Right renal cortex interstitium (tissue), 3 donors: Measurements from ENCODE around the gene ADAMTS7. TPM values are rescaled to one million over a fixed set of nuclear protein-coding genes. Genes with fewer than 3 reads are reported as not detected.
"Not testable (repeated sequence)": the region's sequence is repeated elsewhere in the genome, so short reads cannot be mapped to it uniquely, and the experiment has no call there.

ENCODE experiments used
- DNase-seq, 3 donors: peaks; one replicate each; pipeline ENCODE4 v3.0.0-alpha.2; 2013; ENCODE audit warnings: low read depth in 3 of 3, low spot score in 2 of 3
- polyA plus RNA-seq, 3 donors: library from polyadenylated mRNA; unstranded; fragments of 120-200 nt; gene quantifications; one replicate each; pipeline ENCODE4 v1.2.1, GENCODE V29; 2013; ENCODE audit not compliant: insufficient read length in 3 of 3

The ADAMTS7 gene
- polyA plus RNA-seq, 3 donors = 17.8 to 18.8 (median 18.7) TPM

GRCh38 chr15:78788016-78788660 is 23.1 kb downstream of the ADAMTS7 start:
- no peak for DNase-seq

DNA sequence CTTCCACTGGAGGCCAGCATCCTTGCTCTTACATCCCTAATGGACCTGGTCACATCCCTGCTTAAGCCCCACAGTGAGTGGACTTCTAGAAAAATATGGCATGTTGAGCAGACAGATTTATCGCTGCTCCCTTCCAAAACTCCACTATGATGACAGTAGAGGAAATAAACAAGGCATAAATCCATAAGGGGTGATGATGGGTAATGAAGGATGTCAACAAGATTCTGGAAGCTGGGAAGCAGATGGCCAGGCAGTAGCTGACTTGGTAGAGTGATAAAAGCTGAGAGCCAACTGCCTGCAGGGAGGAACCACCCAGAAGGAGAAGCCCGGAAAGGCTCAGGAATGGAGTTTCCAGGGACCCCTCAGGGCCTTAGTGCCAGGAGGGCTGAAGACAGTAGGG is 28.9 kb downstream of the ADAMTS7 start:
- DNase-seq = not testable (repeated sequence)

DNA sequence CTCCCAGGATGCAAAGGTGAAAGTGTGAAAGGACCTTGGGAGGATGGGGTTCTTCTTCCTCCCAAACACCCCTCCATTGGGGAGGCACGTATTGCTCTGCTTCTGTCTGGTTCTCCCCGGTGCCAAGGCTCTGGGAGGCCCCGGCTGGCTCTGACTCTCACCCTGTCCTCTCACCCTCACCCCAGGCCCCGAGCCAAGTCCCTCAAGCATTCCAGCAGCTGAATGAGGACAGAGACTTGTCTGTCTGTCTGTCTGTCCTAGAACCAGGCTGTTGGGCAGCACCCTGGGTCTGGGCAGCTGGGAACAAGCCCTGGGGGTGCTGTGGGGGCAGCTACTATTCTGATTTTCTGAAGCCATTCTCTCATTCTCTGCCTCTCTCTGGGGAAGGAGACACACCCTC is 29.9 kb downstream of the ADAMTS7 start:
- DNase-seq = not testable (repeated sequence)

GRCh38 chr15:78779975-78780374 is 31.3 kb downstream of the ADAMTS7 start:
- not testable (repeated sequence) for DNase-seq

DNA sequence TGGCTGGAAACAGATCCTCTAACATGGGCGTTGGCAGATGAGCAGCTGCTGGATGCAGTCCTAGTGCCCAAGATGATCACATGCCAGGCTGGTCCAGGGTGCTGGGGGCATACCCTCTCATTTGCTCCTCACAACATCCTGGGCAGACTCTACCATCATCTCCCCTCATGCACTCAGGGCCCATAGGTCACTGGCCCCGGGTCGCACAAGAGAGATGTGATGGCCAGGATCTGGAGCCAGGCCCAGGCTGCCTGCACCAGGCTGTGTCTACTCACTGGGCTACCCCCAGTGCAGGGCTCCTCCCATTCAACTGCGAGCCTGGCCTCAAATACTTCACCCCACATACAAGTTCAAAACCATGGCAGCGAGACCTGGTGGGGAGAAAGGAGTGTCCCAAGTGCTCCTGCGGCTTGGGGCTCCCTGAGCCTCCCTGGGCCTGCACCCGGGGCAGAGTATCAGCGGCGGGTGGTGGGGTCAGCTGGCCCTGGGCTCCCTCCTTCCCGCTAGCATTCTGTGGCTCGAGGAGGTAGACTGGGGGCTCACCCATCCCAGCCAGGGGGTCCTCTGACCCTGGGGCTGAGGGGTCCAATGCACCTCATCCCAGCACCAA is 32.0 kb downstream of the ADAMTS7 start:
- DNase-seq = not testable (repeated sequence)

GRCh38 chr15:78778422-78778821 is 32.8 kb downstream of the ADAMTS7 start:
- no peak for DNase-seq

DNA sequence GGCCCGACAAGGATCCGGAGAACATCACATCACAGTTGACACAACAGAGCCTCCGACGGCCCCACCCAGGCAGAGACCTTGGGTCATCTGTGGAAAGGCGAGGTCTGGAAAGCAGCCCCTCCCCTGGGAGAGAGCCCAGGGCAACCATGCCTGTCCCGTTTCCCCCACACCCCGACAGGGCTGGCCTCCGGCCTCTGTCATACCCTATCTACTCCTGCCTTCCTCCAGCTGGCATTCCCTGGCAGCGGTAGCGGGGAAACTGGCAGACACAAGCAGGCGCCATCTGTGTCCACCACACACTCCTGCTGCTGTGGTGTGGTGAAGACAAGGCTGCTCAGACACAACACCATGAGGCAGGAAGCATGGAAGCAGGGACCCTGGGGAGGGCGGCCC is 33.3 kb downstream of the ADAMTS7 start:
- DNase-seq = not testable (repeated sequence)

GRCh38 chr15:78777290-78777952 is 33.8 kb downstream of the ADAMTS7 start:
- not testable (repeated sequence) for DNase-seq

DNA sequence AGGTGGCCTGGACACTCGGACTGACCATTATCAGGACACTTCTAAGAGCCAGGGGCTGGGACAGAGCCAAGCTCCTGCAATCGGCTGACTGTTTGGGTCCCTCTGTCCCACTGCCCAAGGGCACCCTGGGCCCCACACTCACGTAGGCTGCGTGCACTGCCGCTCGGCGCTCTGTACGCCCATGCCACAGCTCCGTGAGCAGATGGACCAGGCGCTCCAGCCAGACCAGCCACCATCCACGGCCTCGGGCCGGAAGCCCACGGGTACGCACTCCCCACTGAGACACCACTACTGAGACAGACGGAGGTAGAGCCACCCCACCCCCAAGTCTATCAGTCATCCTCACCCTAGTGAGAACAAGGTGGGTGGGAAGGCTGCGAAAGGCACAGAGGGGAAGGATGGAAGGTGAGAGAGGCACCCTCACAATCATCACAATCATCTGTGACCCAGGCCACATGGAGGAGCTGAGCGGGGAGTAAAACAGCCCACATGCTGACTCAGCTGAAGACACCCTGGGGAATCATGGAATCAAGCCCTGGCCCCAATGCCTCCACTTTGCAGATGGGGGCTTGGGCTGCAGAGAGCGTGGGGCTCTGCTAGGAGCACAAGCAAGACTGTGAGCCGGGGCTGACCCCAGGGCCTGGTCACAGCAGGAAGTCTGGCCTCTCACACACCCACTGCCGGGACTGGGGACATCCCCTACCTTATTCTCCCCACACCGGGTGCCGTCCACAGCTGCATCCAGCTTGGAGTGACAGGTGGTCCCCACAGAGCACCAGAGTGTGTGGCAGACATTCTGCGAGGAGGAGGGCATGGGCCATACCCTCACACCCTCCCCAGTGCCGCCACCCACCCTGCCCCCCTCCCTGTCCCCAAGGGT is 35.0 kb downstream of the ADAMTS7 start:
- DNase-seq = not testable (repeated sequence)

- DNase-seq = no peak
Measured at GRCh38 chr15:78775472-78775871, 35.8 kb downstream of the ADAMTS7 start.

DNA sequence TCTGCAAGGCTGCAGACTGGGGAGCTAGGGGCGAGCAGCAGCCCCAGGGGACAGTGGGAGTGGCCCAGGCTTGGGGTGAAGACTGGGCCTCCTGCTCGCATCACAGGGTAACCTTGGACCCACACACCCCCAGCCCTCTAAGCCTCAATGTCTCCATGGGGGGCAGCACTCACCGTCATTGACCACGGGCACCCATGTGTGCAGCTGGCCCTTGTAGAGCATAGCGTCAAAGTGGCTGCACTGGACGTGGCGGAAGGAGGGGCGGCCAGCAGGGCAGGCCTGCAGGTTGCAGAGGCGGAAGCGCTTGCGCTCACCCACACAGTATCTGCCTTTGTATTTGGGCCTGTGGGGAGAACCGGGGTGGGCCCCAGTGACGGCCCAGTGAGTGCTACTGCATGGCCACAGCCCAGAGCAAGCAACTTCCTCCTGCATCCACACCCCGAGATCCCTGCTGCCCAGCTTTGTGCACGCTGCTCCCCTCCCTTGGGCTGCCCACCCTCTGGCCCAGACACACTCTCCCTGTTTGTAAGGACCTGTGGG is 36.7 kb downstream of the ADAMTS7 start:
- DNase-seq = not testable (repeated sequence)

DNA sequence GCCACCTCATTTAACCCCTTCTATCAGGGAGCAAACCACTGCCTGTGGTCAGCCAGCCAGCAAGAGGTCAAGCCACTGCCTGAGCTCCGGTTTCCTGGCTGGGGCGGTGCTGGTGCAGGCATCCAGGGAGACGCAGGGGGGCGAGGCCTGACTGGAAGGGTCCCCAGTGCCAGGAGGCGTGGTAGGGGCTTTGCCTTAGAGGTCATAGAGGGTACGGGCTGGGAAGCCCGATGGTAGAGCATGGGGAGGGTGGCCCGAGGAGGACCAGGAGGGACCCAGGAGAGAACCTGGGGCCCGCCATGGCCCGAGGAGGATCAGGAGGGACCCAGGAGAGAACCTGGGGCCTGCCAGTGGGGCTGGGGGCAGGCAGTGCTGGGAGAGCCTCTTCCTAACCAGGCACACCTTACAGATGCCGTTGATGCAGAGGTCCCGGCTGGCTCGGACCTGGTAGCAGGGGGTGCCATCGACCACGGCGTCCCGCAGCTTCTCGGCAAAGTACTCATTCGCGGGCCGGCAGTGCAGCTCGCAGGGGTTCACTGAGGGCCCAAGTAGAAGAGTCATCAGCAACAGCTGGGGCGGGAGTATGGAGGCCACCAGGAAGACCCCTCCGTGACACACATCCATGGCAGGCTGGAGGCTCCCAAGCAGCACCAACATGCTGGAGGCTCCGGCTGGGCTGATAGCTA is 37.4 kb downstream of the ADAMTS7 start:
- not testable (repeated sequence) for DNase-seq

DNA sequence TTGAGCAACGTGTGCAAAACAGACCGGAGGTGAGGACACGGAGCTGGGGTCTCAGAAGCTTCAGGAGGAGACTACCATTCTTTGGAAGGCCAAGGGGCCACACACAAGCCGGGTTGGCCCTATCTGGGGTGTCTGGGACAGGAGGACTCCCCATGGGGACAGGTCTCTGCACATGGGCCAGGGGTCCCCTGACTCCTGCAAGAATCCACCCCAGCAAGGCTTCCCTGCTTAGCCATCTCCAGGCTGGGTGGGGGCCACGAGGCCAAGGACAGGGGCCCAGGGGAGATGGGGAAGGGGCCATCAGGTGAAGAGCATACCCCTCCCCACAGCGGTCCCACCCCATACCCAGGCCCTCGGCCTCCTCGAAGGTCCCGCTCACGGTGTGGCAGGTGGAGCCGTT is 38.5 kb downstream of the ADAMTS7 start:
- no peak for DNase-seq

DNA sequence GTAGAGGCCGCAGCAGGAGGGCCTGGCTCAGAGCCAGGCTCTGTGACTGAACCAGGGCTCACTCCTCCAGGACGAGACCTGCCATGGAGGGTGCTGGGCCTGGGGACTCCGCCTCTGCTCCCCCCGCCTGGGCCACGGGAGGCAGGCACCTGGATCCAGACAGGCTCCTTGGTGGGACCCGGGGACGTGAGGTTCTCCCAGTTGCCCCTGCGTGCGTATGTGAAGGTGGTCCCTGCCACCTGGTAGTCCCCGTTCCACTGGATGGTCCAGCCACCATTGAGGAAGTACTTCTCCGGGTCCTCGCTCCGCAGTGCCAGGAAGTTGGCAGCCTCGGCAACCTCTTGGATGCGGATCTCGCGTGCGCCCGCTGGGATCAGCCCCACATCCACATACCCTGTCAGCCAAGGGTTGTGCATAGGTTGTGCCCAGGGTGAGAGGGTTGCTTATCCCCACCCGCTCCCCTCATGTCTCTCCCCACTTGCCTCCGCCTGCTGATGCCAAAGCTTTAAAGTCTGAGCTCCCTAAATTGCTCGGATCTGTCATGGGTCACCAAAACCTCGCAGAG is 39.7 kb downstream of the ADAMTS7 start:
- not testable (repeated sequence) for DNase-seq

GRCh38 chr15:78771020-78771419 is 40.2 kb downstream of the ADAMTS7 start:
- DNase-seq = not testable (repeated sequence)

DNA sequence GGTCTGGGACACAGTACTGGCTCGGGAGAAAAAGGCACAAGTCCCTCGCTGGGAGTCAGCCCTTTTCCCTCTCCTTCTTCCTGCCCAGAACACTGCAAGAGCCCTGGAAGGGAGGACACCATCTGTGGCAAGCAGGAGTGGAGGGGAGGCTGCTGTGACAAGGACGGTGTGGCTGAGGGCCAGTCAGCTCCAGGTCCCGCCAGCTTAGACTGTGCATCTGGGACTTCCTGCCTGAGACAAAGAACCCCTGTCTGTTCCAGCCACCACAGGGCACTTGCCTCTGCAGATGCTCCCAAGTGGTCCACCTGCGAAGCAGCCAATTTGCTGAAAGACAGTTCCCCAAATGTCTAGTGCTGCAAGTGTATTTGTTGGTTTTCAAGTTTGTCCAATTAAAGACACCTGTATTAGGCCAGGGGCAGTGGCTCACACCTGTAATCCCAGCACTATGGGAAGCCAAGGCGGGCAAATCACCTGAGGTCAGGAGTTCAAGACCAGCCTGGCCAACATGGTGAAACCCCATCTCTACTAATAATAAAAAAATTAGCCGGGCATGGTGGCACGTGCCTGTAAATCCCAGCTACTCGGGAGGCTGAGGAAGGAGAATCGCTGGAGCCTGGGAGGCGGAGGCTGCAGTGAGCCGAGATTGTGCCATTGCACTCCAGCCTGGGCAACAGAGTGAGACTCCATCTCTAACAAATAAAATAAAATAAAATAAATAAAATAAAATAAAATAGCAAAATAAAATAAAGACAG is 41.6 kb downstream of the ADAMTS7 start:
- not testable (repeated sequence) for DNase-seq

- DNase-seq = no peak
Measured at GRCh38 chr15:78768531-78769408, 42.5 kb downstream of the ADAMTS7 start.

DNA sequence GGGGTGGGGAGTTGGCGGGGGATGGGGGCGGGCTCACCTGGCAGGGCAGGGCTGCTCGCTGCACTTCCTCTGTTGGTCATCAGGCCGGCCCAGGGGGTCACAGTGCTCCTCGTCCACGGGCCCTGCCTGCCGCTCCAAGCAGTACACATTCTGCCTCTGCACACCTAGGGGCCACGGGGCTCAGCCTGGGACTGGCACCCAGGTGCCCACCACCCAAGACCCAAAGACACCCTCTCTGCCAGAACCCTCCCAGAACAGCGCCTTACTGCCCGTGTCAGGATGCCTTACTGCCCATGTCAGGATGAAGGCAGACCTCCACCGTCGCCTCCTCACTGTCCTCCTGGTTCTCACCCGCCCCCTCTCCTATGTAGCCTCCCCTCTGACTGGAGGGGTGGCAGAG is 43.2 kb downstream of the ADAMTS7 start:
- DNase-seq = no peak
